H1 (cell line): ENCODE results near the gene IL24.

Experiments
- ATF3 ChIP-seq: IDR thresholded peaks from 2 replicates; pipeline ENCODE4 v1.6.1; 2011; ENCODE audit warnings: low read depth, mild to moderate bottlenecking, low read length; ENCODE audit not compliant: insufficient read depth
- CHD2 ChIP-seq: IDR thresholded peaks from 2 replicates; pipeline ENCODE4 v1.6.1; 2012; ENCODE audit warnings: low read length, improper control_type of control experiment
- CTCF ChIP-seq, 3 experiments: IDR thresholded peaks; 1 replicate in 2 of 3; 2 replicates in 1 of 3; pipeline versions ENCODE4 v1.5.1 to v1.6.1; 2011; ENCODE audit warnings: low read length in 3 of 3, mild to moderate bottlenecking in 3 of 3, inconsistent platforms in 2 of 3, low read depth in 1 of 3, moderate library complexity in 1 of 3; ENCODE audit not compliant: insufficient read depth in 1 of 3; ENCODE audit errors: control extremely low read depth in 1 of 3
- EZH2 ChIP-seq: fragments of 200-600 bp; sonication (generic); IDR thresholded peaks from 2 replicates; pipeline ENCODE4 v1.7.1; 2012; ENCODE audit warnings: low read depth, mild to moderate bottlenecking, moderate library complexity, low read length, inconsistent platforms; ENCODE audit not compliant: severe bottlenecking
- RFX5 ChIP-seq: IDR thresholded peaks from 2 replicates; pipeline ENCODE4 v1.6.1; 2011; ENCODE audit warnings: low read depth, low read length, improper control_type of control experiment, borderline replicate concordance
- RNF2 ChIP-seq: fragments of 200-900, 300-1000 bp; sonication (generic); IDR thresholded peaks from 2 replicates; pipeline ENCODE4 v1.7.1; 2016; ENCODE audit warnings: borderline replicate concordance, low read depth, mild to moderate bottlenecking, antibody characterized with exemption, low read length; ENCODE audit not compliant: poor library complexity, severe bottlenecking; ENCODE audit errors: missing control alignments

GRCh38 chr1:206863266-206863665 is 34.0 kb upstream of the IL24 start:
- no peak for TF ChIP-seq RFX5
- TF ChIP-seq ATF3 = no peak
- no peak for TF ChIP-seq CTCF (IDR thresholded peaks at IDR 0.05; ENCODE audit: control extremely low read depth in 1 of 3, insufficient read depth in 1 of 3, low read depth in 1 of 3, low read length in 3 of 3)
- TF ChIP-seq CHD2 = no peak
- TF ChIP-seq RNF2 = no peak
- TF ChIP-seq EZH2 = no peak
